Activated CD4-positive, alpha-beta T cell treated with anti-CD3 and anti-CD28 coated beads, Interleukin-2, amount 10 ng/mL, durations not matched to agents 24 days and 14 days (primary cell): Measurements from ENCODE around the gene SERPINB5. TPM values are rescaled to one million over a fixed set of nuclear protein-coding genes. Genes with fewer than 3 reads are reported as not detected.

Experiments
- total RNA-seq: library from RNA; stranded (reverse); gene quantifications from 2 replicates; pipeline ENCODE4 v1.2.3, GENCODE V29; 2022

Gene SERPINB5
- total RNA-seq, 1 donor from 2014 or later, result not detected

Other genes with a start within 250 kb of the SERPINB5 start
- gene BCL2, start 157.2 kb upstream of the SERPINB5 start, total RNA-seq, result 80.5 and 81.3 TPM in 2 replicates
- gene KDSR, start 109.8 kb upstream of the SERPINB5 start, total RNA-seq, result 83.9 and 86.9 TPM in 2 replicates
- 50.8 and 62.1 TPM in 2 replicates for gene VPS4B, start 54.5 kb upstream of the SERPINB5 start, total RNA-seq
- not detected in 2 replicates for gene SERPINB12, start 65.4 kb downstream of the SERPINB5 start, total RNA-seq
- not detected in 2 replicates for gene SERPINB13, start 110.4 kb downstream of the SERPINB5 start, total RNA-seq
- gene SERPINB4, start 167.3 kb downstream of the SERPINB5 start, total RNA-seq, result not detected in 2 replicates
- gene SERPINB3, start 184.9 kb downstream of the SERPINB5 start, total RNA-seq, result not detected in 2 replicates
- not detected in 2 replicates for gene SERPINB11, start 226.0 kb downstream of the SERPINB5 start, total RNA-seq